ENCODE results near the gene FBXW9. TPM values are rescaled to one million over a fixed set of nuclear protein-coding genes. Genes with fewer than 3 reads are reported as not detected.

FBXW9 gene
- total RNA-seq, 1 donor from 2014 or later: 7.6 TPM

GRCh38 chr19:12711187-12711586 is 14.8 kb upstream of the FBXW9 start:
- no peak overlapping the region for H3K4me3 ChIP-seq
- H3K27me3 ChIP-seq: no peaks in the 10 kb centered on the region
- TF ChIP-seq, protein P1, sequence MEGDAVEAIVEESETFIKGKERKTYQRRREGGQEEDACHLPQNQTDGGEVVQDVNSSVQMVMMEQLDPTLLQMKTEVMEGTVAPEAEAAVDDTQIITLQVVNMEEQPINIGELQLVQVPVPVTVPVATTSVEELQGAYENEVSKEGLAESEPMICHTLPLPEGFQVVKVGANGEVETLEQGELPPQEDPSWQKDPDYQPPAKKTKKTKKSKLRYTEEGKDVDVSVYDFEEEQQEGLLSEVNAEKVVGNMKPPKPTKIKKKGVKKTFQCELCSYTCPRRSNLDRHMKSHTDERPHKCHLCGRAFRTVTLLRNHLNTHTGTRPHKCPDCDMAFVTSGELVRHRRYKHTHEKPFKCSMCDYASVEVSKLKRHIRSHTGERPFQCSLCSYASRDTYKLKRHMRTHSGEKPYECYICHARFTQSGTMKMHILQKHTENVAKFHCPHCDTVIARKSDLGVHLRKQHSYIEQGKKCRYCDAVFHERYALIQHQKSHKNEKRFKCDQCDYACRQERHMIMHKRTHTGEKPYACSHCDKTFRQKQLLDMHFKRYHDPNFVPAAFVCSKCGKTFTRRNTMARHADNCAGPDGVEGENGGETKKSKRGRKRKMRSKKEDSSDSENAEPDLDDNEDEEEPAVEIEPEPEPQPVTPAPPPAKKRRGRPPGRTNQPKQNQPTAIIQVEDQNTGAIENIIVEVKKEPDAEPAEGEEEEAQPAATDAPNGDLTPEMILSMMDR (IDR thresholded peaks at IDR 0.05): no peak
- no peak for DNase-seq (ENCODE audit: low spot score in 2 of 2)
- H3K9me3 ChIP-seq: no peaks in the 10 kb centered on the region
- H3K4me1 ChIP-seq: no peaks in the 10 kb centered on the region
- intact Hi-C loops (cut with DNase I): no loop called here
- no peak overlapping the region for H3K27ac ChIP-seq
- peaks cover 82 to 93% of the 10 kb centered on the region in 2 donors for H3K36me3 ChIP-seq

- intact Hi-C loops (cut with DNase I): no loop called here
- TF ChIP-seq, protein P1 (IDR thresholded peaks at IDR 0.05): no peak
- H3K36me3 ChIP-seq: peaks cover 84 to 93% of the 10 kb centered on the region in 2 donors
Measured at GRCh38 chr19:12708641-12709040, 12.2 kb upstream of the FBXW9 start.

GRCh38 chr19:12706332-12706718 is 9.9 kb upstream of the FBXW9 start:
- no peaks in the 10 kb centered on the region for H3K4me1 ChIP-seq
- TF ChIP-seq, protein P1 (IDR thresholded peaks at IDR 0.05): no peak
- H3K4me3 ChIP-seq: no peak overlapping the region
- peaks cover 91 to 100% of the 10 kb centered on the region in 2 donors for H3K36me3 ChIP-seq
- intact Hi-C loops (cut with DNase I): no loop called here
- no peak overlapping the region for H3K27ac ChIP-seq
- no peaks in the 10 kb centered on the region for H3K27me3 ChIP-seq
- no peaks in the 10 kb centered on the region for H3K9me3 ChIP-seq
- no peak for DNase-seq (ENCODE audit: low spot score in 2 of 2)

More at GRCh38 chr19:12708641-12709040, 12.2 kb upstream of the FBXW9 start:
- no peaks in the 10 kb centered on the region for H3K27me3 ChIP-seq
- H3K27ac ChIP-seq: no peak overlapping the region
- H3K4me1 ChIP-seq: no peaks in the 10 kb centered on the region
- H3K4me3 ChIP-seq: no peak overlapping the region
- no peak for DNase-seq (ENCODE audit: low spot score in 2 of 2)
- no peaks in the 10 kb centered on the region for H3K9me3 ChIP-seq

DNA sequence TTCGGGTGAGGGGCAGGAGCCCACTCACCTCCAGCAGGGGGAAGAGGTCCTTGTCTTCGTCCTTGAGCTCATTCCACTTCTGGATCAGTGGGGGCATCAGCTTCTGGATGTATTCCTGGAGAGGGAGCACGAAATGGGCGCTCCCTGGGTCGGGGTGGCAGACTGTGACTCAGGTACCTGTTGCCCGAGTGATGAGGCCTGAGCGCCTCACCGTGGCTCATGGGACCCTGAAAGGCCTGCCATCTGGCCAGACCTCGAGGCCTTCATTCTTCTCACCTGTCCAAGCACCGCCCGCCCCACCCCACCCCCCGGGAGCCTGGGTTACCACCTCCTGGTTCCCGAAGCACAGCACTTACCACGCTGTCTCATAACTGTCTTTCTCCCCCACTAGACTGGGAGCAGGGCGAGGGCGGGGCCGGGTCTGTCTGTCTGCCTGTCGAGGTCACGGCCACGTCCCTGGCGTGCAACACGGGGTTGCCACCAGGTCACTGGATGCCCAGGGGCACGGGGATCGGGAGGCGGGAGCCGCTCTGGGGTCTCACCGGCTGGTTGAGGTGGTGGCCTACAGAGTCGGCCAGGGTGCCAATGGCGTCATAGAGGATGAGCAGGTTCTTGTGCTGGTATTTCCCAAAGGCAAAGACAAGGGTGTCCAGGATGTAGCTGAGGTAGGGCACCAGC is 9.4 kb upstream of the FBXW9 start:
- TF ChIP-seq, protein P1 (IDR thresholded peaks at IDR 0.05): no peak
- H3K36me3 ChIP-seq: peaks cover 91 to 100% of the 10 kb centered on the region in 2 donors
- no peak overlapping the region for H3K27ac ChIP-seq
- no peak overlapping the region for H3K4me3 ChIP-seq
- H3K9me3 ChIP-seq: no peaks in the 10 kb centered on the region
- H3K27me3 ChIP-seq: no peaks in the 10 kb centered on the region
- DNase-seq (ENCODE audit: low spot score in 2 of 2): no peak
- H3K4me1 ChIP-seq: no peaks in the 10 kb centered on the region
- intact Hi-C loops (cut with DNase I): no loop called here

- Histone ChIP-seq H3K36me3 (peaks cover 91 to 100% of the 10 kb centered on the region in 2 donors), H3K27ac (no peak overlapping the region), H3K27me3 (no peaks in the 10 kb centered on the region), H3K4me1 (no peaks in the 10 kb centered on the region), H3K4me3 (no peak overlapping the region), H3K9me3 (no peaks in the 10 kb centered on the region)
- intact Hi-C loops (cut with DNase I): no loop called here
- DNase-seq (ENCODE audit: low spot score in 2 of 2): no peak
- TF ChIP-seq, protein P1 (IDR thresholded peaks at IDR 0.05): no peak
Measured at GRCh38 chr19:12705169-12705568, 8.7 kb upstream of the FBXW9 start.

All from ascending aorta (tissue), 2 donors.